Adrenal gland (tissue), 12 donors: ENCODE measurements around the gene SLC37A1. TPM values are rescaled to one million over a fixed set of nuclear protein-coding genes. Genes with fewer than 3 reads are reported as not detected.

ENCODE experiments used
- DNase-seq, 7 donors: peaks; one replicate each; pipeline ENCODE4 v3.0.0-alpha.2; 2019 to 2020
- H3K27ac ChIP-seq, 5 donors: fragments of 200-600 bp; sonication (generic) in 4 of 5; 1 replicate in 3 of 5; 2 replicates in 2 of 5; pipeline versions ENCODE4 v1.5.1 to v1.8.0; 2016 to 2020; ENCODE audit warnings: mild to moderate bottlenecking in 1 of 5
- H3K27me3 ChIP-seq: fragments of 200-600 bp; 2 replicates; pipeline ENCODE4 v1.8.0; 2021
- H3K36me3 ChIP-seq, 2 donors: fragments of 200-600 bp; replicated peaks in 1 of 2; 1 replicate in 1 of 2; 2 replicates in 1 of 2; pipeline versions ENCODE4 v1.5.1 to v1.8.0; 2018 to 2022
- H3K4me1 ChIP-seq, 2 donors: fragments of 200-600 bp; replicated peaks in 1 of 2; 1 replicate in 1 of 2; 2 replicates in 1 of 2; pipeline versions ENCODE4 v1.5.1 to v1.8.0; 2018 to 2021
- H3K4me3 ChIP-seq, 4 donors: fragments of 200-600 bp; sonication (generic) in 3 of 4; one replicate each; pipeline ENCODE4 v1.5.1; 2016 to 2018
- H3K9me3 ChIP-seq, 3 donors: fragments of 200-600 bp; sonication (generic) in 1 of 3; replicated peaks in 1 of 3; 1 replicate in 2 of 3; 2 replicates in 1 of 3; pipeline versions ENCODE4 v1.5.1 to v1.8.0; 2016 to 2021
- CTCF ChIP-seq, 6 experiments: fragments of 450-650 bp in 4 of 6; fragments of 200-600 bp in 2 of 6; sonication (generic) in 1 of 6; IDR thresholded peaks; 1 replicate in 5 of 6; 2 replicates in 1 of 6; pipeline versions ENCODE4 v1.5.1 to v1.8.0; 2016 to 2021; ENCODE audit warnings: antibody characterized with exemption in 6 of 6, mild to moderate bottlenecking in 2 of 6, moderate library complexity in 1 of 6
- POLR2A ChIP-seq, 2 donors: fragments of 450-650 bp; IDR thresholded peaks; one replicate each; pipeline ENCODE4 v1.6.1; 2017; ENCODE audit warnings: antibody characterized with exemption in 2 of 2, mild to moderate bottlenecking in 2 of 2, moderate library complexity in 1 of 2
- WGBS, 4 donors: extraction: QIAGEN DNeasy Blood & Tissue Kit in 2 of 4; methylation state at CpG; one replicate each; pipeline versions ENCODE4 v1.1.5 to v1.1.7; 2013 to 2017; 5-methylcytosine and 5-hydroxymethylcytosine counted together
- intact Hi-C, 2 donors: fragments of 100-400 bp; cut with DNase I; formaldehyde crosslinking; loops; one replicate each; pipeline versions ENCODE4 v1.14.1 to v1.15.0; 2022 to 2023
- polyA plus RNA-seq, 3 donors: library from polyadenylated mRNA; stranded (reverse); fragments of 200-250 nt in 2 of 3; fragments of 350-450 nt in 1 of 3; fragmentation: Illumina TruSeq in 1 of 3; extraction: RNeasy Lipid Tissue Mini Kit (QIAGEN cat#74804) in 1 of 3; gene quantifications; one replicate each; pipeline ENCODE4 v1.2.3, GENCODE V29; 2013 to 2014
- total RNA-seq, 9 donors: library from RNA; depleted of rRNA in 4 of 9; stranded (reverse); fragments of >200 nt in 4 of 9; fragments of 120-200 nt in 1 of 9; fragmentation: NEBNext Ultra II Directional in 1 of 9; extraction: Animal tissue kit (Norgen Biotek cat#: 25700) in 1 of 9; gene quantifications; one replicate each; pipeline versions ENCODE4 v1.1.0 to v1.2.4, GENCODE V29; 2013 to 2023
- donor health status: healthy with polysubstance abuse.
- donor health status: Bipolar disorder and iron deficiency.
- donor health status: DM: yes; HTN: yes; CAD: no.
- donor health status: DM: no; HTN: no; CAD: no.
- donor health status: DM: no; HTN: no; CAD: no.
- donor health status: DM: yes; HTN: yes; CAD: no.

SLC37A1 gene
- total and polyA plus RNA-seq, 12 donors: 4.8 to 27.2 (median 16.3) TPM

GRCh38 chr21:42582787-42583476 lies 69.3 kb downstream of the SLC37A1 start:
- WGBS, 4 donors: 84 to 93% (median 87%) methylated on average over 22 of the region's 22 CpGs
- H3K27me3 ChIP-seq: no peaks in the 10 kb centered on the region
- H3K9me3 ChIP-seq: no peaks in the 10 kb centered on the region
- peak in 2 of 7 donors; percentile 4 to 12 for DNase-seq
- H3K4me3 ChIP-seq: no peak overlapping the region
- TF ChIP-seq CTCF (IDR thresholded peaks at IDR 0.05) (no peak), POLR2A (IDR thresholded peaks at IDR 0.05) (no peak)
- H3K27ac ChIP-seq: no peak overlapping the region
- H3K36me3 ChIP-seq: no peaks in the 10 kb centered on the region
- intact Hi-C loops: no loop called here
- no peaks in the 10 kb centered on the region for H3K4me1 ChIP-seq

- Histone ChIP-seq H3K27ac (no peak overlapping the region), H3K9me3 (no peaks in the 10 kb centered on the region), H3K36me3 (no peaks in the 10 kb centered on the region), H3K4me3 (no peak overlapping the region), H3K4me1 (no peaks in the 10 kb centered on the region), H3K27me3 (no peaks in the 10 kb centered on the region)
- WGBS, 4 donors: 77 to 86% (median 82%) methylated on average over 9 to 20 of the region's 20 CpGs
- intact Hi-C loops: no loop called here
- DNase-seq: peak in 1 of 7 donors; percentile 14
- no peak for TF ChIP-seq POLR2A (IDR thresholded peaks at IDR 0.05)
- TF ChIP-seq CTCF (IDR thresholded peaks at IDR 0.05): no peak
These were observed 70.0 kb downstream of the SLC37A1 start for GRCh38 chr21:42583477-42584295.

GRCh38 chr21:42584296-42584641 lies 70.6 kb downstream of the SLC37A1 start:
- Histone ChIP-seq H3K36me3 (no peaks in the 10 kb centered on the region), H3K27me3 (no peaks in the 10 kb centered on the region), H3K9me3 (no peaks in the 10 kb centered on the region), H3K4me3 (no peak overlapping the region), H3K27ac (no peak overlapping the region), H3K4me1 (no peaks in the 10 kb centered on the region)
- WGBS, 4 donors: 84 to 87% (median 86%) methylated on average over 8 to 11 of the region's 11 CpGs
- TF ChIP-seq POLR2A (IDR thresholded peaks at IDR 0.05) (no peak), CTCF (IDR thresholded peaks at IDR 0.05) (no peak)
- intact Hi-C loops: no loop called here
- no peak for DNase-seq

GRCh38 chr21:42585881-42586280 lies 72.2 kb downstream of the SLC37A1 start:
- Histone ChIP-seq H3K27ac (no peak overlapping the region), H3K4me3 (no peak overlapping the region), H3K36me3 (no peaks in the 10 kb centered on the region), H3K9me3 (no peaks in the 10 kb centered on the region), H3K4me1 (no peaks in the 10 kb centered on the region), H3K27me3 (no peaks in the 10 kb centered on the region)
- TF ChIP-seq POLR2A (IDR thresholded peaks at IDR 0.05) (no peak), CTCF (IDR thresholded peaks at IDR 0.05) (no peak)
- no peak for DNase-seq
- intact Hi-C loops: no loop called here
- WGBS, 4 donors: 53 to 89% (median 67%) methylated on average over 9 to 10 of the region's 10 CpGs
